RWPE2 (cell line): ENCODE measurements around the gene NELFB.

Source experiments
- ATAC-seq: fragments of 200-7000 bp; cut with Tn5 transposase; 3 replicates; pipeline ENCODE4 v1.9.1; 2021; ENCODE audit warnings: low read depth
- DNase-seq: peaks from one replicate; pipeline ENCODE4 v3.0.0-alpha.2; 2020; ENCODE audit warnings: low spot score
- H3K27ac ChIP-seq: fragments of 450-650 bp; 2 replicates; pipeline ENCODE4 v1.5.1; 2017; ENCODE audit warnings: mild to moderate bottlenecking; ENCODE audit not compliant: poor library complexity, severe bottlenecking
- H3K27me3 ChIP-seq: fragments of 250-450 bp; sonication (Bioruptor Pico); 2 replicates; pipeline ENCODE4 v1.5.1; 2021; ENCODE audit warnings: mild to moderate bottlenecking, moderate library complexity; ENCODE audit not compliant: insufficient read depth, poor library complexity, severe bottlenecking
- H3K36me3 ChIP-seq: fragments of 250-450 bp; sonication (Bioruptor Pico); 2 replicates; pipeline ENCODE4 v1.5.1; 2020; ENCODE audit warnings: low read depth, mild to moderate bottlenecking, moderate library complexity
- H3K4me1 ChIP-seq: fragments of 250-450 bp; sonication (Bioruptor Pico); 2 replicates; pipeline ENCODE4 v1.5.1; 2021; ENCODE audit warnings: mild to moderate bottlenecking, moderate library complexity; ENCODE audit not compliant: insufficient read depth, poor library complexity, severe bottlenecking
- H3K4me3 ChIP-seq: fragments of 250-450 bp; sonication (Bioruptor Pico); 2 replicates; pipeline ENCODE4 v1.5.1; 2021; ENCODE audit warnings: mild to moderate bottlenecking, moderate library complexity; ENCODE audit not compliant: severe bottlenecking
- H3K9me3 ChIP-seq: fragments of 250-450 bp; sonication (Bioruptor Pico); 2 replicates; pipeline ENCODE4 v1.5.1; 2021; ENCODE audit warnings: mild to moderate bottlenecking, moderate library complexity; ENCODE audit not compliant: severe bottlenecking
- CTCF ChIP-seq: fragments of 450-650 bp; IDR thresholded peaks from one replicate; pipeline ENCODE4 v1.5.1; 2017; ENCODE audit warnings: mild to moderate bottlenecking, moderate library complexity; ENCODE audit not compliant: poor library complexity, severe bottlenecking

The NELFB gene

DNA sequence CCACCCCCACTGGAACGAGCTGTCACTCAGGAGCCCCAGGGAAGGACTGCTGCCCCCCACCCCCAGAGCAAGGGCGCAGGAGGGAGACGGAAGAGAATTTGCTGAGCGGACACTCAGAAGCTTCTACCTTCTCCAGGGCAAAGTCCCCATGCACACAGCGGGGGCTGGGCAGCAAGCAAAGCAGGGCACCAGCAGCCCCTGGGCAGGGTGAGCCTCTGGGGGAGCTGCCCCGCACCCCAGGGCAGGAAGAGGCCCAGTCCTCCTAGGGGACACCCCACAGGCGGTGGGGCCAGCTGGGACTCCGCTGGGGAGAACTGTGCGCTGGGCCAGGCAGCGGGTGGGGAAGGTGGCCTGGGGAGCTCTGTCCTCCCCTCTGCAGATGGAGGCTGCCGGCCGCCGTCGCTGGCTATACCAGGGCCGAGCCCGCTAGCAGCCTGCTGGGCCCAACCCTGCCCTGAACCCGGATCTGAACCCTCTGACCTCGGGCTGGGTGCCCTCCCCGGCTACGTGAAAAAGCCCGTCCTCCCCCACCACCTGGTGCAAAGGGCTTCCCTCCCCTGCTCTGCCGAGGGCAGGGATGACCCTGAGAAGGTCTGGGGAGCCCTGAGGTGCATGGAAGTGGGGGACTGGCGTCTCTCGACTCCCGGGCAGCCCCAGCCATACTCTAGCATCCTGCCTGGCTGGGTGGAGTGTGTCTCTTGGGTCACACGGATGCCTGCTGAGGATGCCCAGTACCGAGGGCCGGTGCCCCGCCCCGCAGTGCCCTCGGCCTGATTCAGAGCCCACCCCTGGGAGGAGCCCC lies 25.0 kb upstream of the NELFB start:
- peaks cover 23% of the 10 kb centered on the region for H3K4me1 ChIP-seq
- no peak overlapping the region for H3K4me3 ChIP-seq
- no peak for ATAC-seq
- H3K27me3 ChIP-seq, result peaks cover 4% of the 10 kb centered on the region
- no peak overlapping the region for H3K27ac ChIP-seq
- TF ChIP-seq CTCF, result no peak
- no peaks in the 10 kb centered on the region for H3K9me3 ChIP-seq
- no peaks in the 10 kb centered on the region for H3K36me3 ChIP-seq
- DNase-seq, result no peak

DNA sequence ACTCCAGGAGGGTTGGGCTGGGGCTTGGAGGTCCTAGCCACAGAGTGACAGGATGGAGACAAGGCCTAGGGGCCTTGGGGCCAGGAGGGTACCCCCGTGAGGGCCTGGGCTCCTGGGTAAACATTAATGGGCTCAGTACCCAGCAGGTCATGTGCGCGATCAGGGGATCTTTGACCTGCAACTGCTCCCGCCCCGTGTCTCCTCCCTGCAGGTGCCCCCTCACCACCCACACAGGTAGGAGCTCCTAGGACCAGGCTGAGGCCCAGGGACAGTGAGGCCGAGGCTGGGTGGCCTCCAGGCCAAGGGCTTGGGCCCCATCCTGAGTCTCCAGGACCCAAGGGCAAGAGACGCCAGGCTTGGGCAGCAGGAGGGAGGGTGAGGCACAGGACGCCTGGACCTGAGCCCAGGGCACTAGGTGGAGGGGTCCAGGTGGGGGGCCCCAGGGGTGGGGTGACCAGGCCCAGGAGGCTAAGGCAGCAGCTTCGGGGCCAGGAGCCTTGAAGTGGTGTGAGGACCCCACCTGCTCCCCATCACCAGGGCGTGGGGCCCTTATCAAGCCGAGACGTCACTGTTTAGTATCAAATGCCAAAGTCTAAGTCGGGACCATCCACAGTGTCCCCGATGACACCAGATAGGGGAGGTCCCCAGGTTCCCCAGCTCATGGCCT lies 24.3 kb upstream of the NELFB start, which contains the start of gene SLC34A3:
Gene SLC34A3 (plus strand): TSS at position 197 of the 667 bp plus-strand sequence. CDS start 802 bp downstream, outside the sequence.
- no peak within 1 kb of the TSS for H3K27ac ChIP-seq
- peaks cover 4% of the 10 kb centered on the region for H3K27me3 ChIP-seq
- DNase-seq, result no peak
- ATAC-seq, result no peak
- no peak for TF ChIP-seq CTCF
- no peaks in the 10 kb centered on the region for H3K36me3 ChIP-seq
- no peak within 1 kb of the TSS for H3K4me3 ChIP-seq
- peaks cover 16% of the 10 kb centered on the region for H3K4me1 ChIP-seq
- no peaks in the 10 kb centered on the region for H3K9me3 ChIP-seq

DNA sequence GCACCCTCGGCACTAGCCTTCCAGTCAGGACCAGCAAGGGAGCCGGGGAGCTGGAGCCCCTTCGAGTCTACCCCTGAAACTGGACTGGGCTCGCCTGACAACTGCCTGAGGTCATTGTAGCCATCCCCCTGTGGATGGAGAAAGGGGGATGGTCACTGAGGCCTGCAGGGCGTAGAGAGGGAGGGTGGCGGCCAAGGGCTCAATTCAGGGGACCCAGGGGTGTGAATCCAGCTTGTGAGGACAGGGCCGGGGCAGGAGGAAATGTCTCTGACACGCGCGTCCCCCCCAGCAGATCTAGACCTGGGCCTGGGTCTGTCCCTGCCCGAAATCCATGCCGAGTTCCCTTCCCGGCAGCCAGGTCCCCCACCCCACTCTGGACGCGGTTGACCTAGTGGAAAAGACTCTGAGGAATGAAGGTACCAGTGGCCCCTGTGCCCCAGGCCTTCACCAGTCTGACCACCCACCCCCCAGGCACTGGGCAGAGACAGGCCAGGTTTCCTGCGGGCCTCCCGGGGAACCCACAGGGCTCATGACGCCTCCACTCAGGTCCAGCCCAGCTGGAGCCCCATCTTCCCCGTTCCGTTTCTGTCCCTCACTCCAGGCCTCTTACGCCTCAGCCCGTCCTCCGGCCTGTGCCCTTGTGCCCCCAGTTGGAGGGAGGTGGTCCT lies 23.6 kb upstream of the NELFB start:
- peaks cover 4% of the 10 kb centered on the region for H3K27me3 ChIP-seq
- H3K36me3 ChIP-seq, result no peaks in the 10 kb centered on the region
- DNase-seq (no peak), ATAC-seq (no peak)
- H3K4me3 ChIP-seq, result no peak overlapping the region
- TF ChIP-seq CTCF, result no peak
- no peaks in the 10 kb centered on the region for H3K9me3 ChIP-seq
- no peak overlapping the region for H3K27ac ChIP-seq
- H3K4me1 ChIP-seq, result peaks cover 9% of the 10 kb centered on the region

DNA sequence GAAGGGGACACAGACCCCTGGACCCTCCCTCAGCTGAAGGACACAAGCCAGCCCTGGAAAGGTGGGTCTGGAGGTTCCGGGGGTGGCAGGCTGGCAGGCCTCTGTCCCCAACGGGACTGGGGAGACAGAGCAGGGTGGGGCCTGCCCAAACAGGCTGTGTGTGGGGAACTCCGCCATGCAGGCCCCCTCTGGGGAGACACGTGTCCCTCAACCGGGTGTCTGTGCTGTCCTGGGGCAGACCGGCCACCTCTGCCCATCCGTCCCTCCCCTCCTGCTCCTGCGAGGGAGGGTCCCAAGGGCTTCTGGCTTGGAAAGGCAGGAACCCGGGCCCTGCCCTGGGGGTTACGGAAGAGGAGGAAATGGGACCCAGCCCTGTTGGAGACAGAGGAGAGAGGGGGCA lies 23.0 kb upstream of the NELFB start:
- Histone ChIP-seq H3K4me3 (no peak overlapping the region), H3K27me3 (peaks cover 4% of the 10 kb centered on the region), H3K36me3 (no peaks in the 10 kb centered on the region), H3K4me1 (peaks cover 6% of the 10 kb centered on the region), H3K9me3 (no peaks in the 10 kb centered on the region), H3K27ac (no peak overlapping the region)
- TF ChIP-seq CTCF, result no peak
- DNase-seq, result no peak
- ATAC-seq, result no peak
